ENCODE measurements around the gene GABPA.

DNA sequence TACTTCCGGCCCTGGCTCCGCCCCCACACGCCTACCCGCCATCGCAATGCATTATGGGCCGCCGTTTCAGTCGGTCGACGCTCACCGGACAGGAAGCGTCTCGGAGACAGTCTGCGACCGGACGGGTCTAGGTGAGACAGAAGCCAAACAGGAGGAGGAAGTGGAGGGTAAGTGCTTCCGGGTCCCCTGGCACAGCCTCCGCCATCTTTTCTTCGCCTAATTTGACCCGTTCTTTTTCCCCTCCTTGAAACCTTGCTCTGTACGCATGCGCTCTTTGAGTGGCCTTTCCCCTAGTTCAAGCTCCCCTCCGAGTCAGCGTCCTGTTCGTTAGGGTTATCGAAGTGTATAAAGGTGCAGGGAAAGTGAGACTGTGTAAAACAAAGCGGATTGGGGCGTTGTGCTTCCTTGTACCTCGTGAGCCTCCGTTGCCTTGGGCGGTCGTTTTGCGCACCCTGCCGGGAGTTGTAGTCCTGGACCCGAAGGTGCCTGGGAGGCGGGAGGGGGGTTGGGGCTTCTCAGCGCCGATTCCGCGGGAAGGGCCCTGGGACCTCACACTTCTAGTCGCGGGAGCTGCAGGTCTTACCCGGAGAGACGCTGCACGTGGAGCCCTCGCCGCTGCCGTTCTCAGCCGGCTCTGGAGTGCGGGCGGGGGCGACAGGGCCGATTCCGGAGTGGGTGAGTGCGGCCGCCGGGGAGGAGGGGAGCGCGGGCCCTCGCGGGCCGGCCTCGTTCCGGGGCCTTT is at the start of gene GABPA, which contains the start of gene ATP5PF:
- TF ChIP-seq, protein P1, sequence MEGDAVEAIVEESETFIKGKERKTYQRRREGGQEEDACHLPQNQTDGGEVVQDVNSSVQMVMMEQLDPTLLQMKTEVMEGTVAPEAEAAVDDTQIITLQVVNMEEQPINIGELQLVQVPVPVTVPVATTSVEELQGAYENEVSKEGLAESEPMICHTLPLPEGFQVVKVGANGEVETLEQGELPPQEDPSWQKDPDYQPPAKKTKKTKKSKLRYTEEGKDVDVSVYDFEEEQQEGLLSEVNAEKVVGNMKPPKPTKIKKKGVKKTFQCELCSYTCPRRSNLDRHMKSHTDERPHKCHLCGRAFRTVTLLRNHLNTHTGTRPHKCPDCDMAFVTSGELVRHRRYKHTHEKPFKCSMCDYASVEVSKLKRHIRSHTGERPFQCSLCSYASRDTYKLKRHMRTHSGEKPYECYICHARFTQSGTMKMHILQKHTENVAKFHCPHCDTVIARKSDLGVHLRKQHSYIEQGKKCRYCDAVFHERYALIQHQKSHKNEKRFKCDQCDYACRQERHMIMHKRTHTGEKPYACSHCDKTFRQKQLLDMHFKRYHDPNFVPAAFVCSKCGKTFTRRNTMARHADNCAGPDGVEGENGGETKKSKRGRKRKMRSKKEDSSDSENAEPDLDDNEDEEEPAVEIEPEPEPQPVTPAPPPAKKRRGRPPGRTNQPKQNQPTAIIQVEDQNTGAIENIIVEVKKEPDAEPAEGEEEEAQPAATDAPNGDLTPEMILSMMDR (IDR thresholded peaks at IDR 0.05): peak in 2 of 3 donors; percentile 26
- TF ChIP-seq POLR2A (IDR thresholded peaks at IDR 0.05) (peak; percentile 25), EP300 (IDR thresholded peaks at IDR 0.05) (peak; percentile 56)
